ENCODE data around the gene EP300.
A peak's percentile ranks its signal among the peaks of the same experiment; 100 is the strongest.
"Not testable (repeated sequence)": the region's sequence is repeated elsewhere in the genome, so short reads cannot be mapped to it uniquely, and the experiment has no call there.

Gene EP300

GRCh38 chr22:41169157-41169556, 76.8 kb downstream of the EP300 start:
- DNase-seq = no peak

DNA sequence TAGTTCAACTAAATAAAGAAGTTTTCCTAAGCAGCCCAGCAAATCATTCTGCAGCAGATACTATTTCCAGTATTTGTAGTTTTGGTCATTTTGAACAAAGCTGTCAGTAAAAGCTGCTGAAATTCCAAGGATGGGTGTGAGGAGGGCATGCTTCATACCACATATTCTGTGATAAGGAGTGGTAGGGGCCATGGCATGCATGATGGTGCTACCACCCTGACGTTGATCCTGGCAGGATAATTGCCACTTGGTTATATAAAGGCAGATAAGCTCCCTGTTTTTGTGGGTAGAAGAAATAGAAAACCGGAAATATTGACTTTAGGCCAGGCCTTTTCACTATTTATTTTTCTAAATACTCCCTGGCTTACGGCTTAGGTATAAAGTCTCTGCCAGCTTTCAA, 79.6 kb downstream of the EP300 start:
- no peak for DNase-seq

GRCh38 chr22:41175546-41175945, 83.2 kb downstream of the EP300 start:
- DNase-seq = no peak

GRCh38 chr22:41177040-41177621, 84.7 kb downstream of the EP300 start:
- DNase-seq = no peak

- no peak for DNase-seq
Measured at GRCh38 chr22:41177622-41178424, 85.4 kb downstream of the EP300 start.

- DNase-seq = no peak
Measured at GRCh38 chr22:41178425-41178975, 86.1 kb downstream of the EP300 start.

DNA sequence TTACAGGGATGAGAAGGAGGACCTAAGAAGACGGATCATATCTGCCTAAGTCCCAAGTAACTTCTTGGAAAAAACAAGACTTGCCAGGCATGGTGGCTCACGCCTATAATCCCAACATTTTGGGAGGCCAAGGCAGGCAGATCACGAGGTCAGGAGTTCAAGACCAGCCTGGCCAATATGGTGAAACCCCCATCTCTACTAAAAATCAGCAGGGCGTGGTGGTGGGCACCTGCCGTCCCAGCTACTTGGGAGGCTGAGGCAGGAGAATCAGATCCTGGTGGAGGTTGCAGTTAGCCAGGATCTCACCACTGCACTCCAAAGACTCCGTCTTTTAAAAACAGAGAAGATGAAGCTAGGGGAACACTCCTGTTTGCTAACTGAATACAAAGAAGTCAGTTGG, 88.0 kb downstream of the EP300 start:
- DNase-seq = not testable (repeated sequence)

GRCh38 chr22:41180926-41181325, 88.5 kb downstream of the EP300 start:
- no peak for DNase-seq

DNA sequence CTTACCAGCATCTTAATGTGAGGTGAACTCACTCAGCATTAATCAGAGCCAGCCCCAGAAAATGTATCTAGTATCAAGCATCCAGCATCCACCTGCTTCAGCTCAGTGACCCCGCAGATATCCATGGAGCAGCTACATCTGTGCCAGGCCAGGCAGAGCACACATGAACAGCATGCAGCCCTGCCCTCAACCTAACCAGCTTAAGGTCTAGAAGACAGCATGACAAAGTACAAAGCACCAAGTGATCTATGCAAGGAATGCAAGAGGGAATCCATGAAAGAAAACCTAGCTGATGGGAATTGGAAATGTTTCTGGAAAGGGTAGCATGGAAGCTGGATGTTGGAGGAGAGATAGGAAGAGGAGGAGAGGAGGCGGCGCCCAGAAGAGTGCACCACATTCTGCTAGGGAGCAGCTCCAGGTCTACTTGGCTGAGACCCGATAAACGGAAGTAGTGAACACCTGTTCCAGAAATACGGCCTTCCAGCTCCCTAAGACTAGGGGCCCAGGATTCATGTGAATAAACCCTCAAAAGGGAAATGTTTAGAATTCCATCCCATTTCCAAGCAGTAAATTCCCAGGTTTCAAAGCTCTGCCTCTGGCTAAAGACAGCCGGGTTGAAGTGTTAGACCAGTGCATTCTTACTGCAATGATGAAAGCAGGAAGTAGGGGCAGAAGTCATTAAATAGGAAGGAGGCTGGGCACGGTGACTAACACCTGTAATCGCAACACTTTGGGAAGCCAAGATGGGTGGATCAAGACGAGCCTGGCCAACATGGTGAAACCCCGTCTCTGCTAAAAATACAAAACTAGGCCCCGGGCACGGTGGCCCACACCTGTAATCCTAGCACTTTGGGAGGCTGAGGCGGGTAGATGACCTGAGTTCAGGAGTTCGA, 89.2 kb downstream of the EP300 start:
- no peak for DNase-seq

GRCh38 chr22:41184679-41185078, 92.3 kb downstream of the EP300 start:
- no peak for DNase-seq

- no peak for DNase-seq
Measured at GRCh38 chr22:41191467-41191866, 99.1 kb downstream of the EP300 start.

- DNase-seq = no peak
Measured at GRCh38 chr22:41193829-41194228, 101.4 kb downstream of the EP300 start.

GRCh38 chr22:41197038-41197972, 104.9 kb downstream of the EP300 start:
- DNase-seq = peak; percentile 37

DNA sequence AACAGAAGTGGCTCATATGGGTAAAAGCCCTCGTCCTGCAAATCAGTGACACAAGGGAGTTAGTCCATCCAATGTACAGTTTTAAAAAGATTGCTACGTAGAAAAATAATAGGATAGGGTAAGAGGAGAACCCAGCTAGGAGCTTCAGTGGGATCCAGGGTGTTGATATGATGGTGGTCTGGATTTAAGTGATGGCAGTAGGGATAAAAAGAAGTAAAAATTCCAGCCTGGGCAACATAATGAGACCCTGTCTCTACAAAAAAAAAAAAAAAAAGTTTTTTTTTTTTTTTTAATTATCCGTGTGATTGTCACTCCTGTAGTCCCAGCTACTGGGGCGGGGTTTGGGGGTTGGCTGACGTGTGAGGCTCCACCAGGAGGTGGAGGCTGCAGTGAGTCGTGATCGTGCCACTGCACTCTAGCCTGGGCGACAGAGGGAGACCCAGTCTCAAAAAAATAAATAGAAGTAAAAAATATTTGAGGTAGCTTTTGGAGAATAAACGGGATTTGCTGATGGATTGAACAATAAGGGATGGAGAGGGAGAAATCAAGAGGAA, 105.7 kb downstream of the EP300 start:
- DNase-seq = peak; percentile 15

- no peak for DNase-seq
Measured at GRCh38 chr22:41201141-41201540, 108.7 kb downstream of the EP300 start.

DNA sequence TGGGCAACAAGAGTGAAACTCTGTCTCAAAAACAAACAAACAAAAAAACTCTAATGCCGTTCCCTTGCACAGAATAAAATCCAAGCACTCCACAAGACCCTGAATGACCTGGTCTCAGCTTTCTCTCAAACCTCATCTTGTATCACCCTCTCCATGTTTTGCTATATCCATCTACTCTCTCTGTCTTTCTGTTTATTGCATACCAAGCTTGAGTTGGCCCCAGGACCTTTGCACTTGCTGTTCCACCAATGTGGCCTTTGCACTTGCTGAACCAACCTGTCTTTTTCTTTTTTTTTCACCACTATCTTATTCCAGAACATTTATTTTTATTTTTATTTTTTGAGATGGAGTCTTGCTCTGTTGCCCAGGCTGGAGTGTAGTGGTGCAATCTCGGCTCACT, 110.7 kb downstream of the EP300 start:
- DNase-seq = no peak

DNA sequence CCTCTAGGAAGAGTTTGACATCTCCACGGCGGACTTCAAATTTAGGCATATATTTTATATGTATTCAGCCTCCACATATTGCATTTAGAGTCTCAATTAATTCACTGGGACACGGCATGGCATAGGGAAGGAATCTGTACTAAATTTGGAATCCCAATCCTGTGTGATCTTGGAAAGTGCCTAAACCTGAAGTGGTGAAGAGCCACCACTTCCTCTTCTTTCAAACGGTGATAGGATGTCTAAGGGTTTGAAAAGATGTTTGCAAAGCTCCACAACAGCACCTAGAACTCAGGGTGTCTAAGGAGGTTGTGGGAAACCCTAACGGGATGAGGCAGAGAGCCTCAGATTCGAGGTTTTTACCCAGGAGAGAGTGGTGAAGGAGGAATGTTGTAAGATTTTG, 111.7 kb downstream of the EP300 start:
- DNase-seq = no peak

GRCh38 chr22:41204992-41205900, 112.9 kb downstream of the EP300 start, which contains the start of gene L3MBTL2:
TSS of gene L3MBTL2 (plus strand) at chr22:41205312. CDS start at chr22:41205363, 51 bp downstream.
- peak; percentile 91 for DNase-seq

- no peak for DNase-seq
Measured at GRCh38 chr22:41206719-41207118, 114.3 kb downstream of the EP300 start.

GRCh38 chr22:41215409-41215808, 123.0 kb downstream of the EP300 start:
- DNase-seq = no peak

DNA sequence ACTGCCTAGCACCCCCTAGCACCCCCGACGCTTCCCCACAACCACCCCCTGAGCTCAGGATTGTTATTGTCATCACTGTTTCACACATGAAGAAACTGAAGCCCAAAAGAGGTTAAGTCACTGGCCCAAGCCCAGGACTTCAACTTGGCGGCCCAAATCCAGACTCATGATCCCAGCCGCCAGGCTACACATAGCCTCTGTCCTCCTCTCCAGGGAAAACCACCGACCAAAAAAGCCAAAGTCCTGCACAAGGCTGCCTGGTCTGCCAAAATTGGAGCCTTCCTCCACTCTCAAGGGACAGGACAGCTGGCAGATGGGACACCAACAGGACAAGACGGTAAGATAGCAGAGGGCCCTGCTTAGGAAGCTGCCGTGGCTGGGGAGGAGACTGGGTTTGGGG, 123.5 kb downstream of the EP300 start:
- no peak for DNase-seq

Data from NCI-H2227 treated with DMSO at 0.1 percent for 48 hours (cell line).